Mucosa of descending colon (tissue), 3 donors: ENCODE data around the gene SLC35F6. TPM values are rescaled to one million over a fixed set of nuclear protein-coding genes. Genes with fewer than 3 reads are reported as not detected.
"Not testable (repeated sequence)": the region's sequence is repeated elsewhere in the genome, so short reads cannot be mapped to it uniquely, and the experiment has no call there.

Source experiments
- ATAC-seq: fragments of 200-7000 bp; cut with Tn5 transposase; one replicate; pipeline ENCODE4 v1.9.1; 2020; ENCODE audit warnings: mild to moderate bottlenecking, moderate library complexity
- DNase-seq, 3 donors: peaks; one replicate each; pipeline ENCODE4 v3.0.0-alpha.2; 2020
- H3K36me3 ChIP-seq: fragments of 200-600 bp; one replicate; pipeline ENCODE4 v1.8.0; 2021; ENCODE audit warnings: low read depth, mild to moderate bottlenecking
- H3K4me1 ChIP-seq: fragments of 200-600 bp; one replicate; pipeline ENCODE4 v1.8.0; 2021; ENCODE audit warnings: low read depth, mild to moderate bottlenecking
- H3K4me3 ChIP-seq: fragments of 200-600 bp; one replicate; pipeline ENCODE4 v1.8.0; 2021; ENCODE audit warnings: mild to moderate bottlenecking
- H3K9me3 ChIP-seq: fragments of 200-600 bp; one replicate; pipeline ENCODE4 v1.8.0; 2021; ENCODE audit warnings: mild to moderate bottlenecking
- intact Hi-C, 2 donors: fragments of 100-400 bp; cut with DNase I in 1 of 2; cut with micrococcal nuclease in 1 of 2; formaldehyde crosslinking; loops; one replicate each; pipeline versions ENCODE4 v1.11.0 to v1.11.1; 2022; cut with DNase I, micrococcal nuclease
- total RNA-seq, 3 donors: library from RNA; stranded (reverse); fragmentation: NEBNext Ultra II Directional in 2 of 3; extraction: Animal tissue kit (Norgen Biotek cat#: 25700) in 2 of 3; gene quantifications; one replicate each; pipeline versions ENCODE4 v1.2.1 to v1.2.4, GENCODE V29; 2021 to 2023
- TF ChIP-seq, protein P1 (sequence below): fragments of 200-600 bp; IDR thresholded peaks from one replicate; pipeline ENCODE4 v1.8.0; 2022; ENCODE audit warnings: antibody characterized with exemption, mild to moderate bottlenecking
- donor health status: DM: no; HTN: no; CAD: no; lungs with moderate emphysema.
- donor health status: DM: no; HTN: no; CAD: no.
- donor health status: DM: no; HTN: yes; CAD: no.

The SLC35F6 gene
- total RNA-seq, 3 donors from 2014 or later: 27.4 to 33.4 (median 33.3) TPM

DNA sequence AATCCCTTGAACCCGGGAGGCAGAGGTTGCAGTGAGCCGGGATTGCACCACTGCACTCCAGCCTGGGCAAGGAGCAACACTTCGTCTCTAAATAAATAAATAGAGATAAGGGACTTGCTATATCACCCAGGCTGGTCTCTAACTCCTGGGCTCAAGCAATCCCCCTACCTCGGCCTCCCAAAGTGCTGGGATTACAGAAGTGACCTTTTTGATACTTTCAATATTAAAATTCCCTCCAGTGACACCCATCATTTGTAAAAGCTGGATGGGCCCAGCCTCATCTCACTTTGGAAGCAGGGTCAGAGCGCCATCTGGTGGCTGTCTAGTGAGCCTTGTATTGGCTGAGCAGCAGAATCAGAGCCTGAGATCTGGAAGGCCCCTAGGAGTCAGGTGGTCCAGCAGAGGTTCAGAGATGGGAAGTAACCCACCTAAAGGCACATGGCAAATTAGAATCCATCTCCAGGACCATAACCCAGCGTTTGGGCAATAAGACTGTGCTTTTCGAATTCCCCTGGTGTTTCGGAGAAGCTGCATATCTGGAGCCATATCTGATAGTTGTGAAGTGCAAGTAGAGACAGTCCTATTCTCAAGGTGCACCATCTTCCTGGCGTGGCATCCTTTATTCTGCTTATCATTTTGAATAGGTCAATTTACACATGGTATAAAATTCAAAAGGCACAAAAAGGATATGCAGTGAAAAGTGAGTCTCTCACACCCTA, 18.3 kb upstream of the SLC35F6 start:
- intact Hi-C loops: loop anchor here (2.0 kb wide), 1 partner anchor 139 kb away; no protein-coding TSS in a partner anchor
- DNase-seq (peak in 2 of 3 donors; percentile 86 to 91), ATAC-seq (peak; percentile 85)
- H3K36me3 ChIP-seq: no peaks in the 10 kb centered on the region
- no peaks in the 10 kb centered on the region for H3K9me3 ChIP-seq
- H3K4me3 ChIP-seq: no peak overlapping the region
- no peaks in the 10 kb centered on the region for H3K4me1 ChIP-seq
- TF ChIP-seq, protein P1, sequence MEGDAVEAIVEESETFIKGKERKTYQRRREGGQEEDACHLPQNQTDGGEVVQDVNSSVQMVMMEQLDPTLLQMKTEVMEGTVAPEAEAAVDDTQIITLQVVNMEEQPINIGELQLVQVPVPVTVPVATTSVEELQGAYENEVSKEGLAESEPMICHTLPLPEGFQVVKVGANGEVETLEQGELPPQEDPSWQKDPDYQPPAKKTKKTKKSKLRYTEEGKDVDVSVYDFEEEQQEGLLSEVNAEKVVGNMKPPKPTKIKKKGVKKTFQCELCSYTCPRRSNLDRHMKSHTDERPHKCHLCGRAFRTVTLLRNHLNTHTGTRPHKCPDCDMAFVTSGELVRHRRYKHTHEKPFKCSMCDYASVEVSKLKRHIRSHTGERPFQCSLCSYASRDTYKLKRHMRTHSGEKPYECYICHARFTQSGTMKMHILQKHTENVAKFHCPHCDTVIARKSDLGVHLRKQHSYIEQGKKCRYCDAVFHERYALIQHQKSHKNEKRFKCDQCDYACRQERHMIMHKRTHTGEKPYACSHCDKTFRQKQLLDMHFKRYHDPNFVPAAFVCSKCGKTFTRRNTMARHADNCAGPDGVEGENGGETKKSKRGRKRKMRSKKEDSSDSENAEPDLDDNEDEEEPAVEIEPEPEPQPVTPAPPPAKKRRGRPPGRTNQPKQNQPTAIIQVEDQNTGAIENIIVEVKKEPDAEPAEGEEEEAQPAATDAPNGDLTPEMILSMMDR: peak; percentile 86

DNA sequence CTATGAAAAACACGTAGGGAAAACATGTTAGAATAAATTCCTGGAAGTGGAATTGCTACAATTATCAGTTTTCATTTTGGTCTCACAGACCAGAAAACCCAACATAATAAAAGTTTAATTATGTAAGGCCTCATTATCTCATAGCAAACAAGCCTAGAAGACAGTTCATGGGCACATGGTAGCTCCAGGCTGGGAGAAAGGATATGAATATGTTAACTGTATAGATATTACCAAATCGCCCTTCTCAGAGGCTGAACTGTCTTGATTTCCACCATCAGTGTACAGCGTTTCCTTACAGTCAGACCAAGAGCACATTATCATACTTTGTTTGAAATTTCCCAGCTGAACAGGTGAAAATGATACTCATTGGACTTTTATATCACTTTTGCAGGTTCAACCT, 17.1 kb upstream of the SLC35F6 start:
- ATAC-seq (no peak), DNase-seq (no peak)
- Histone ChIP-seq H3K4me3 (no peak overlapping the region), H3K9me3 (no peaks in the 10 kb centered on the region), H3K36me3 (no peaks in the 10 kb centered on the region), H3K4me1 (no peaks in the 10 kb centered on the region)
- TF ChIP-seq, protein P1: no peak
- intact Hi-C loops: no loop called here

DNA sequence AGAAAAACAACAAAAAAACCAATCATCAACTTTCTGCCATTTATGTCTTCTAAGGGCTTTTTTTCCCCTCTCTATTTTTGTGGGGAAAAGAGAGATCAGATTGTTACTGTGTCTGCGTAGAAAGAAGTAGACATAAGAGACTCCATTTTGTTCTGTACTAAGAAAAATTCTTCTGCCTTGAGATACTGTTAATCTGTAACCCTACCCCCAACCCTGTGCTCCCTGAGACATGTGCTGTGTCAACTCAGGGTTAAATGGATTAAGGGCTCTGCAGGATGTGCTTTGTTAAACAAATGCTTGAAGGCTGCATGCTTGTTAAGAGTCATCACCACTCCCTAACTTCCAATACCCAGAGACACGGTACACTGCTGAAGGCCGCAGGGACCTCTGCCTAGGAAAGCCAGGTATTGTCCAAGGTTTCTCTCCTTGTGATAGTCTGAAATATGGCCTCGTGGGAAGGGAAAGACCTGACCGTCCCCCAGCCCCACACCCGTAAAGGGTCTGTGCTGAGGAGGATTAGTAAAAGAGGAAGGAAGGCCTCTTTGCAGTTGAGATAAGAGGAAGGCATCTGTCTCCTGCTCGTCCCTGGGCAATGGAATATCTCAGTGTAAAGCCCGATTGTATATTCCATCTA, 14.2 kb upstream of the SLC35F6 start:
- intact Hi-C loops, ATAC-seq, H3K4me3 ChIP-seq, H3K4me1 ChIP-seq, H3K36me3 ChIP-seq, DNase-seq, H3K9me3 ChIP-seq: not testable (repeated sequence)

DNA sequence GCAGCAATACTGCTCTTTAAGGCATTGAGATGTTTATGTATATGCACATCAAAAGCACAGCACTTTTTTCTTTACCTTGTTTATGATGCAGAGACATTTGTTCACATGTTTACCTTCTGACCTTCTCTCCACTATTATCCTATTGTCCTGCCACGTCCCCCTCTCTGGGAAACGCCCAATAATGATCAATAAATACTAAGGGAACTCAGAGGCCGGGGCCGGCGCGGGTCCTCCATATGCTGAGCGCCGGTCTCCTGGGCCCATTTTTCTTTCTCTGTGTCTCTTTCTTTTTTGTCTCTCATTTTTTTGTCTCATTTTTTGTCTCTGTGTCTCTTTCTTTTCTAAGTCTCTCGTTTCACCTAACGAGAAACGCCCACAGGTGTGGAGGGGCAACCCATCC, 13.6 kb upstream of the SLC35F6 start:
- DNase-seq, H3K9me3 ChIP-seq, ATAC-seq, H3K4me3 ChIP-seq, H3K36me3 ChIP-seq, intact Hi-C loops, H3K4me1 ChIP-seq: not testable (repeated sequence)

DNA sequence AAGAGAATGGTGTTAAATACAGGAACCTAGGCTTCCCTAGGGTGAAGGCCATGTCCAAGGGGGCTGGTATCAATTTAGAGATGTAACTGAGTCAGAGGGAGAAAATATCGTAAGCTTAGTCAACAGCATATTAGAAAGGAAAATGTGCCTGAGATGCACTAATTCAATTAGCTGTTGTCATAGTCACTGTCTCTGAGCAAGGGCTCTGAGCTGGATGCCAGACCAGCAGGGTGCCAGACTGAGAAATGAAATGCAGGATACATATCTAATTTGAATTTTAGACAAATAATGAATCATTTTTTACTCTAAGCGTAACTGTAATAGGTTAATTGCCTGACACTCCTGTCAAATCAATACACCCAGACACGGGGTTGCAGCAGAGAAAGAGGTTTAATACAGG, 11.4 kb upstream of the SLC35F6 start:
- Histone ChIP-seq H3K4me1 (no peaks in the 10 kb centered on the region), H3K36me3 (no peaks in the 10 kb centered on the region), H3K9me3 (no peaks in the 10 kb centered on the region), H3K4me3 (no peak overlapping the region)
- TF ChIP-seq, protein P1: no peak
- intact Hi-C loops: no loop called here
- no peak for ATAC-seq
- DNase-seq: no peak

DNA sequence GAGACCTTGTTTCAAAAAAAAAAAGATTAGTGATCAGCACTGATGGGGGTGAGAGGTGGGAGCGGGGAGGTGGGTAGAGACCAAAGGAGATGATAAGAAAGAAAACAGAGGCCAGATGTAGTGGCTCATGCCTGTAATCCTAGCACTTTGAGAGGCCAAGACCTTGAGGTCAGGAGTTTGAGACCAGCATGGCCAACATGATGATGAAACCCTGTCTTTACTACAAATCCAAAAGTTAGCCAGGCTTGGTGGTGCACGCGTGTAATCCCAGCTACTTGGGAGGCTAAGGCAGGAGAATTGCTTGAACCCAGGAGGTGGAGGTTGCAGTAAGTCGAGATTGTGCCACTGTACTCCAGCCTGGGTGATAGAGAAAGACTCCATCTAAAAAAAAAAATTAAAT, 9.5 kb upstream of the SLC35F6 start:
- ATAC-seq: no peak

More for the DNA sequence above, 9.5 kb upstream of the SLC35F6 start:
- H3K36me3 ChIP-seq: no peaks in the 10 kb centered on the region
- DNase-seq: no peak
- intact Hi-C loops: no loop called here
- H3K4me1 ChIP-seq: no peaks in the 10 kb centered on the region
- no peak overlapping the region for H3K4me3 ChIP-seq
- H3K9me3 ChIP-seq: no peaks in the 10 kb centered on the region
- TF ChIP-seq, protein P1: no peak
